ENCODE results near the gene FIP1L1.
"Not testable (repeated sequence)": the region's sequence is repeated elsewhere in the genome, so short reads cannot be mapped to it uniquely, and the experiment has no call there.

The FIP1L1 gene, protein sequence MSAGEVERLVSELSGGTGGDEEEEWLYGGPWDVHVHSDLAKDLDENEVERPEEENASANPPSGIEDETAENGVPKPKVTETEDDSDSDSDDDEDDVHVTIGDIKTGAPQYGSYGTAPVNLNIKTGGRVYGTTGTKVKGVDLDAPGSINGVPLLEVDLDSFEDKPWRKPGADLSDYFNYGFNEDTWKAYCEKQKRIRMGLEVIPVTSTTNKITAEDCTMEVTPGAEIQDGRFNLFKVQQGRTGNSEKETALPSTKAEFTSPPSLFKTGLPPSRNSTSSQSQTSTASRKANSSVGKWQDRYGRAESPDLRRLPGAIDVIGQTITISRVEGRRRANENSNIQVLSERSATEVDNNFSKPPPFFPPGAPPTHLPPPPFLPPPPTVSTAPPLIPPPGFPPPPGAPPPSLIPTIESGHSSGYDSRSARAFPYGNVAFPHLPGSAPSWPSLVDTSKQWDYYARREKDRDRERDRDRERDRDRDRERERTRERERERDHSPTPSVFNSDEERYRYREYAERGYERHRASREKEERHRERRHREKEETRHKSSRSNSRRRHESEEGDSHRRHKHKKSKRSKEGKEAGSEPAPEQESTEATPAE

DNA sequence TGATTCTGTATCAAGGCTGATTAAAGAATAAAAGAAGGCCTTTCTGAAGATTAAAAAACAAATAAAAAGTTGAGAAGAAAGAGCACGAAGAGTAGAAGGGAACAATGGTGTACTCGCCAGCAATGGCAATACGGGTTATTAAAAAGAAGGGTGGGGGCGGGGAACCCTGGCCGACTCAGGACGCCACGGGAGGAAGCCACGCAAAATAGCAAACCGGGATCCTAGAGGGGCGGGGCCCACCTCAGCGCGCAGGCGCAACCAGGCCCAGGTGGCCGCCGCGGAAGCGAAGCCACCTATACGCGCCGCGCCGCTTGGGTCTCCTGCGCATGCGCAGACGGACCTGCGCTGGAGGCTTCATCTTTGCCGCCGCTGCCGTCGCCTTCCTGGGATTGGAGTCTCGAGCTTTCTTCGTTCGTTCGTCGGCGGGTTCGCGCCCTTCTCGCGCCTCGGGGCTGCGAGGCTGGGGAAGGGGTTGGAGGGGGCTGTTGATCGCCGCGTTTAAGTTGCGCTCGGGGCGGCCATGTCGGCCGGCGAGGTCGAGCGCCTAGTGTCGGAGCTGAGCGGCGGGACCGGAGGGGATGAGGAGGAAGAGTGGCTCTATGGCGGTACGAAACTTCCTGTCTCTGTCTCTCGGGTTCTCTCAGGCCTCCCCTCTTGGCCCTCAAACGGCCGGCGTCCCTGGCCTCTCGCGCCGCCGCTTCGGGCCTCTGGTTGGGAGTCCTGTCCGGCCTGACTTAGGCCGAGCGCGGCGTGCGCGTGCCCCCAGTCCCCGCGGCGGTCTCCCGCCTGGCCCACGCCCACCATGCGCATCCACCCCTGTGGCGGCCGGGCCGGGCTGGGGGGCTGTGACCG, at the start of gene FIP1L1:
TSS of gene FIP1L1 (plus strand) at position 323 of the 852 bp plus-strand sequence. CDS start at position 521, 198 bp downstream.
- DNase-seq = peak; percentile 94

DNA sequence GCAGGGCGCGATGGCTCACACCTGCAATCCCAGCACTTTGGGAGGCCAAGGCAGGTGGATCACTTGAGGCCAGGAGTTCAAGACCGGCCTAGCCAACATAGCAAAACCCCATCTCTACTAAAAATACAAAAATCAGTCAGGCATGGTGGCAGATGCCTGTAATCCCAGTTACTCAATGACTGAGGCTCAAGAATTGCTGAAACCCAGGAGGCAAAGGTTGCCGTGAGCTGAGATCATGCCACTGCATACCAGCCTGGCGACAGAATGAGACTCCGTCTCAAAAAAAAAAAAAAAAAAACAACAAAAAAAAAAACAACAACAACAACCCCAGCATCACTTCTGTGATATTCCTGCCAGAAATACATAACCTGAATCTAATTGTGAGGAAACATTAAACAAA, 42.5 kb upstream of the FIP1L1 start:
- not testable (repeated sequence) for DNase-seq

- DNase-seq = not testable (repeated sequence)
These were observed 37.3 kb upstream of the FIP1L1 start for GRCh38 chr4:53340145-53340544.

- DNase-seq = not testable (repeated sequence)
These were observed 31.0 kb upstream of the FIP1L1 start for GRCh38 chr4:53346392-53346791.

GRCh38 chr4:53346920-53347852, 30.3 kb upstream of the FIP1L1 start:
- DNase-seq = no peak

DNA sequence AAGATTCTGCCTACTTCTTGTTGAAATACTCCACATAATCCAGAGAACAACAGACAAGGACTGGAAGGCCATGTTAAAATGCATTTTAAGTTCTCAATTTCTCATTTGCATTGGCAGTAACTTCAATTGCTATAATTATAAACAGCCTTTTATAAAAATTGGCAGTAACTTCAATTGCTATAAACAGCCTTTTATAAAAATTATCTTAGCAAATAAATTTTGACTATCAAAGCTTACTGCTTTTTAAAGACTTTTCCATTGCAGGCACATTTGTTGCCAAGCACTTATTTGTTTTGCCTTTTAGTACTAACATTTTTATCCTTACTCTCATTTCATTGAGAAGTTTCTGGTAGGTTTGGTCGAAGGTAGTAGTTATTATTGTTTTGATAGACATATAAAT, 29.4 kb upstream of the FIP1L1 start:
- no peak for DNase-seq

DNA sequence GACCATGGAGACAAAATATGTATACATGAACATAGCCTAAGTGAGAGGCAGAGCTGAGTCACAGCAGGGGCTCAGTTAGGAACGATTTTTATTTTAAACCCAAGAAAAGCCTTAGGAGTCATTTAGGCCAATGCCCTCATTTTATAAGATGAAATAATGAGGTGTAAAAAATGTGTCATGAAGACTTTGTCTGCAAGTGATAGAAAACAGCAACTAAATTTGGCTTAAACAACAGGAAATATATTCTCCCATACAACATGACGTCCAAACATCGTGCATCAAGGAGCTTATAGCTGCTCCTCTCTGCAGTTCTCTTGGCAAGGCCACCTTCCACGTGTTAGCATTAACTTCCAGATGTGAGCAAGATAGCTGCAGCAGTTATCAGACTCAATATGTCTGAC, 28.4 kb upstream of the FIP1L1 start:
- no peak for DNase-seq

- DNase-seq = no peak
These were observed 23.3 kb upstream of the FIP1L1 start for GRCh38 chr4:53354012-53354722.

DNA sequence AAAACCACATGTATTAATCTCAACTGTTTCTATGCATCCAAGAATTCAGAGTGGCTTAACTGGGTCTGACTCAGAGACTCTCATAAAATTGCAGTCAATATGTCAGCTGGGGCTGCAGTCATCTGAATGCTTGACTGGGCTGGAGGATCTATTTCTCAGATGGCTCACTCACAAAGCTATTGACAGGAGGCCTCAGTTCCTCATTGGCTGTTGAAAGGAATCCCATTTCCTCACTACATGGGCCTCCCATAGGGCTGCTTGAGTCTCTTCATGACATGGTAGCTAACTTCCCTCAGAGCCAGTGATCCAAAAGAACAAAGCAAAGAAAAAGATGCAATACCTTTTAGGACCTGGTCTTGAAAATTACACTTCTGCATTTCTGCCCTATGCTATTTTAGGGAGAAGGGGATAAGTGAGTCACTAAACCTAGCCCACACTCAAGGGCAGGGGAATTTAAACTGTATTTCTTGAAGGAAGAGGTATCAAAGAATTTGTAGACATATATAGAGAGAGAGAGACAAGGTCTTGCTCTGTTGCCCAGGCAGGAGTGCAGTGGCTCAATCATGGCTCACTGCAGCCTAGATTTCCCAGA, 21.4 kb upstream of the FIP1L1 start:
- no peak for DNase-seq

- DNase-seq = no peak
These were observed 16.0 kb upstream of the FIP1L1 start for GRCh38 chr4:53361451-53361850.

- no peak for DNase-seq
These were observed 15.3 kb upstream of the FIP1L1 start for GRCh38 chr4:53362093-53362492.

DNA sequence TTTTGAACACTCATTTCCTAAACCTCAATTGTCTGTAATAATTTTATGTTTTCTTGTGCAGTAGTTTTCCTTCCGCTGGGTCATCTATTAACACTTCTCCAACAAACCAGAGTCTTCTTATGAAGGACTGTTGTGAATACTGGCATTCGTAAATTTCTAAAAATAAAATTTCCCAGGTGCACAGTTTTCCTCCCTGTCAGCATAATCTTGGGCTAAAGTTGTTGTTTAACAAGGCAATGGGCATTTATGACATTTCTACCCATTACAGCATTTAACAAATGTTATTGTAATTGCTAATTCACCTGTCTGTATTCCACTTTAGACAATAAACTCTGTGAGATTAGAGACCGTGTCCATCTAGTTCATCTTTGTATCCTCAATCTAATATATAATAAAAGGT, 12.8 kb upstream of the FIP1L1 start:
- no peak for DNase-seq

GRCh38 chr4:53365121-53365485, 12.3 kb upstream of the FIP1L1 start:
- peak; percentile 61 for DNase-seq

- DNase-seq = peak; percentile 98
These were observed 11.7 kb upstream of the FIP1L1 start, which contains the start of gene SCFD2 for GRCh38 chr4:53365486-53366300. Gene SCFD2 (minus strand): TSS chr4:53366061.

DNA sequence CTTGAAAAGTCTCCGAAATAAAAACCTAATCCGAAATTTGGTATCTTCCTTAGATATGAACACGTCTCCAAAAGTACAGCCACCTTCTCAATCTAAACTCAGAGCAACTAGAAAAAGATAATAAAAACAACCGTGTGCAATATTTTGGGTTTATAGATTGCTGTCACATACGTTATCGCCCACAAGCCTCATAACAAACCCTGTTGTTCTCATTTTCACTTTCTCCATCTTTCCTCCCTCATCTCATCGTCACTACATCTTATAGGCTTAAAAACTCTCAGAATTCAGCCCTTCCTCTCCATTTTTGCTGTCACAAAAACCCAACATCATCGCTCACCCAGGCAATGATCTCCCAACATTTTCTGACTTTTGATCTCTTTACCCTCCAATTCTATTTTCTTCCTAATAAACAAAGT, 11.1 kb upstream of the FIP1L1 start:
- DNase-seq = no peak

- DNase-seq = no peak
These were observed 9.7 kb upstream of the FIP1L1 start for GRCh38 chr4:53367721-53368120.

DNA sequence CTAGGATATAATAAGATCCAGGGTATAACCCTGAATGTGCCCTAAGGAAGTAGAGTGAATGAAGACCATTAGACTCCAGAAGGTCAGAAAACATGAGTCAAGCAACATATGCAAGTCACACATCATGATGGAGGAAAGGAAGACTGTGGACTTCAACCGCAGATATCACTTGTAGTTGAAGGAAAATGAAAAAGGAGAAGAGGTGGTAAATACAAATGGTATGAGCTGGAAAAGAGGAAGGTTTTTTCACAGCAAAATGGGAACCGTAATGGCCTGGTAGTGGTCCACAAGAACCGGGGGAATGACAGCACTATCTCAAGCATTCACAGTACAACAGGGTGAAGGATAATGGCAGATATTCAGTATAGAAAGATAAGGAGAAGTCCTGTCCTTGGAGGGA, 6.4 kb upstream of the FIP1L1 start:
- no peak for DNase-seq

- no peak for DNase-seq
These were observed 5.5 kb upstream of the FIP1L1 start for GRCh38 chr4:53371843-53372521.

DNA sequence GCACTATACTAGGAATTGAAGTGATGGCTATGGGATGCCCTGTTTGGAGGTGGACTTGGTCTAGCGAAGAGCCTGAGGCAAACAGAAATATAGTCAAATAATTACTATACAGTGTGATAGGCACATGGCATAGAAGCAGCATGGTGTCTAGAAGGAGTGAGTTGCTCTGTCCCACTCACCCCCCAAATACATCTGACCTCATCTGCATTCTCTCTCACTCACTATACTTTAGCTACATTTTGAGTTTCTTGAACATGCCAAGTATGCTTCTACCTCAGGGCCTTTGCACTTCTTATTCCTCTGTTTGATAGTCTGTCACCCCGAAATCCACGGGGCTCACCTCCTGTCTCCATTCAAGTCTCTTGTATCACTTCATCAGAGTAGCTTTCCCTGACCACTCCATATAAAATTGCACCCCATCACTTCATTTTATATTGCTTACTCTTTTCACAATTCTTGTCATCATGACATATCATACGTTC, 2.6 kb upstream of the FIP1L1 start:
- no peak for DNase-seq

GRCh38 chr4:53376900-53377299, 541 bp upstream of the FIP1L1 start:
- no peak for DNase-seq
